BLaER1 treated with 17β-estradiol and CSF1 and Interleukin-3, amounts not matched to agents 10 nM and 100 nM (cell line): ENCODE results near the gene TRPT1.

Experiments
- H3K27ac ChIP-seq, 11 experiments: shearing (Covaris generic); formaldehyde crosslinking; 2 replicates each; pipeline ENCODE4 v1.8.1; 2022
- H3K27me3 ChIP-seq, 11 experiments: shearing (Covaris generic); formaldehyde crosslinking; 2 replicates each; pipeline ENCODE4 v1.8.1; 2022
- H3K36me3 ChIP-seq, 11 experiments: shearing (Covaris generic); formaldehyde crosslinking; 2 replicates each; pipeline ENCODE4 v1.8.1; 2022
- H3K4me1 ChIP-seq, 10 experiments: shearing (Covaris generic); formaldehyde crosslinking; 2 replicates each; pipeline ENCODE4 v1.8.1; 2022
- H3K4me2 ChIP-seq, 11 experiments: shearing (Covaris generic); formaldehyde crosslinking; 2 replicates each; pipeline ENCODE4 v1.8.1; 2022
- H3K4me3 ChIP-seq, 10 experiments: shearing (Covaris generic); formaldehyde crosslinking; 2 replicates each; pipeline ENCODE4 v1.8.1; 2022
- H3K9ac ChIP-seq, 11 experiments: shearing (Covaris generic); formaldehyde crosslinking; 2 replicates each; pipeline ENCODE4 v1.8.1; 2022
- H3K9me3 ChIP-seq, 11 experiments: shearing (Covaris generic); formaldehyde crosslinking; replicated peaks in 1 of 11; 2 replicates each; pipeline ENCODE4 v1.8.1; 2022
- H4K20me1 ChIP-seq, 11 experiments: shearing (Covaris generic); formaldehyde crosslinking; 2 replicates each; pipeline ENCODE4 v1.8.1; 2022
- Cebpa-rat ChIP-seq, 11 experiments: shearing (Covaris generic); IDR thresholded peaks; 2 replicates each; pipeline ENCODE4 v1.8.1; 2022

Gene TRPT1

GRCh38 chr11:64231546-64231945 lies 5.6 kb upstream of the TRPT1 start:
- Histone ChIP-seq H3K4me2 (peak overlapping the region; percentile 94 to 100 (median 99)), H3K4me1 (peaks cover 80 to 88% (median 83%) of the 10 kb centered on the region in 10 experiments), H3K27ac (peak overlapping the region in 8 of 11 experiments; percentile 38 to 89 (median 84); a peak in 14 of 22 replicates), H3K9me3 (no peaks in the 10 kb centered on the region), H3K27me3 (no peaks in the 10 kb centered on the region), H3K36me3 (peaks cover 0 to 13% (median 6%) of the 10 kb centered on the region in 11 experiments; a peak in 7 of 22 replicates), H3K9ac (peak overlapping the region in 10 of 11 experiments; percentile 11 to 89 (median 82); a peak in 18 of 22 replicates), H4K20me1 (peaks cover 0 to 38% (median 11%) of the 10 kb centered on the region in 11 experiments; a peak in 10 of 22 replicates), H3K4me3 (peak overlapping the region; percentile 65 to 79 (median 70); a peak in 17 of 20 replicates)
- TF ChIP-seq Cebpa-rat (IDR thresholded peaks at IDR 0.05) = no peak

- TF ChIP-seq Cebpa-rat (IDR thresholded peaks at IDR 0.05) = no peak
- peaks cover 0 to 37% (median 8%) of the 10 kb centered on the region in 11 experiments; a peak in 10 of 22 replicates for H4K20me1 ChIP-seq
- peak overlapping the region; percentile 94 to 100 (median 99) for H3K4me2 ChIP-seq
- H3K27me3 ChIP-seq = no peaks in the 10 kb centered on the region
- H3K27ac ChIP-seq = peak overlapping the region; percentile 34 to 89 (median 84); a peak in 21 of 22 replicates
- no peaks in the 10 kb centered on the region for H3K9me3 ChIP-seq
- peak overlapping the region; percentile 65 to 79 (median 70) for H3K4me3 ChIP-seq
- peaks cover 0 to 10% (median 3%) of the 10 kb centered on the region in 11 experiments; a peak in 7 of 22 replicates for H3K36me3 ChIP-seq
- H3K4me1 ChIP-seq = peaks cover 75 to 88% (median 83%) of the 10 kb centered on the region in 10 experiments
- peak overlapping the region; percentile 76 to 89 (median 82) for H3K9ac ChIP-seq
These were observed 5.0 kb upstream of the TRPT1 start for GRCh38 chr11:64230985-64231365.

GRCh38 chr11:64230171-64230984 lies 4.4 kb upstream of the TRPT1 start, which contains the start of gene DNAJC4:
DNAJC4 (plus strand) TSS chr11:64230548; CDS start chr11:64230855, 307 bp downstream.
- Histone ChIP-seq H3K27me3 (no peaks in the 10 kb centered on the region), H3K27ac (peak within 1 kb of the TSS; percentile 34 to 89 (median 84); a peak in 21 of 22 replicates), H3K4me2 (peak within 1 kb of the TSS; percentile 94 to 100 (median 99)), H3K4me1 (peaks cover 69 to 87% (median 81%) of the 10 kb centered on the region in 10 experiments), H4K20me1 (peaks cover 0 to 34% (median 3%) of the 10 kb centered on the region in 11 experiments; a peak in 12 of 22 replicates), H3K9ac (peak within 1 kb of the TSS; percentile 76 to 89 (median 82)), H3K36me3 (peaks cover 0 to 6% (median 0%) of the 10 kb centered on the region in 11 experiments; a peak in 3 of 22 replicates), H3K4me3 (peak within 1 kb of the TSS; percentile 65 to 79 (median 70)), H3K9me3 (no peaks in the 10 kb centered on the region)
- TF ChIP-seq Cebpa-rat (IDR thresholded peaks at IDR 0.05) = no peak

GRCh38 chr11:64229744-64230170 lies 3.8 kb upstream of the TRPT1 start:
- Histone ChIP-seq H3K4me2 (peak overlapping the region; percentile 94 to 100 (median 99)), H4K20me1 (peaks cover 5 to 36% (median 7%) of the 10 kb centered on the region in 11 experiments; a peak in 19 of 22 replicates), H3K9me3 (no peaks in the 10 kb centered on the region), H3K4me1 (peaks cover 70 to 88% (median 82%) of the 10 kb centered on the region in 10 experiments), H3K36me3 (peaks cover 0 to 12% (median 2%) of the 10 kb centered on the region in 11 experiments; a peak in 9 of 22 replicates), H3K27me3 (no peaks in the 10 kb centered on the region), H3K4me3 (peak overlapping the region; percentile 65 to 79 (median 70)), H3K9ac (peak overlapping the region; percentile 76 to 89 (median 82)), H3K27ac (peak overlapping the region in 10 of 11 experiments; percentile 60 to 89 (median 84); a peak in 20 of 22 replicates)
- no peak for TF ChIP-seq Cebpa-rat (IDR thresholded peaks at IDR 0.05)

GRCh38 chr11:64229090-64229743 lies 3.2 kb upstream of the TRPT1 start:
- Histone ChIP-seq H3K27ac (peak overlapping the region in 9 of 11 experiments; percentile 80 to 89 (median 84); a peak in 18 of 22 replicates), H3K9ac (peak overlapping the region; percentile 76 to 89 (median 82)), H3K27me3 (no peaks in the 10 kb centered on the region), H3K4me2 (peak overlapping the region; percentile 94 to 100 (median 99)), H3K4me1 (peaks cover 76 to 94% (median 87%) of the 10 kb centered on the region in 10 experiments), H3K9me3 (no peaks in the 10 kb centered on the region), H3K4me3 (peak overlapping the region; percentile 65 to 79 (median 70); a peak in 19 of 20 replicates), H4K20me1 (peaks cover 8 to 42% (median 13%) of the 10 kb centered on the region in 11 experiments; a peak in 19 of 22 replicates), H3K36me3 (peaks cover 3 to 17% (median 7%) of the 10 kb centered on the region in 11 experiments; a peak in 19 of 22 replicates)
- TF ChIP-seq Cebpa-rat (IDR thresholded peaks at IDR 0.05) = no peak

GRCh38 chr11:64227405-64227956 lies 1.5 kb upstream of the TRPT1 start:
- peak overlapping the region in 10 of 11 experiments; percentile 65 to 95 (median 88); a peak in 20 of 22 replicates for H3K27ac ChIP-seq
- H3K9me3 ChIP-seq = no peaks in the 10 kb centered on the region
- H3K9ac ChIP-seq = peak overlapping the region; percentile 75 to 91 (median 83)
- no peak for TF ChIP-seq Cebpa-rat (IDR thresholded peaks at IDR 0.05)
- H3K4me2 ChIP-seq = peak overlapping the region; percentile 94 to 100 (median 98)
- H3K36me3 ChIP-seq = peaks cover 20 to 35% (median 24%) of the 10 kb centered on the region in 11 experiments
- H3K4me3 ChIP-seq = peak overlapping the region; percentile 62 to 79 (median 72)
- H4K20me1 ChIP-seq = peaks cover 8 to 48% (median 30%) of the 10 kb centered on the region in 11 experiments; a peak in 20 of 22 replicates
- H3K4me1 ChIP-seq = peaks cover 77 to 93% (median 87%) of the 10 kb centered on the region in 10 experiments
- H3K27me3 ChIP-seq = no peaks in the 10 kb centered on the region

GRCh38 chr11:64226507-64227051 lies 593 bp upstream of the TRPT1 start:
- Histone ChIP-seq H3K27ac (peak overlapping the region; percentile 59 to 95 (median 87)), H4K20me1 (peaks cover 8 to 53% (median 35%) of the 10 kb centered on the region in 11 experiments; a peak in 20 of 22 replicates), H3K4me3 (peak overlapping the region; percentile 62 to 79 (median 72)), H3K36me3 (peaks cover 29 to 44% (median 33%) of the 10 kb centered on the region in 11 experiments), H3K4me1 (peaks cover 76 to 87% (median 80%) of the 10 kb centered on the region in 10 experiments), H3K27me3 (no peaks in the 10 kb centered on the region), H3K9ac (peak overlapping the region; percentile 75 to 91 (median 83)), H3K9me3 (no peaks in the 10 kb centered on the region), H3K4me2 (peak overlapping the region; percentile 94 to 100 (median 98))
- no peak for TF ChIP-seq Cebpa-rat (IDR thresholded peaks at IDR 0.05)
